Activated naive CD4-positive, alpha-beta T cell treated with anti-CD3 and anti-CD28 coated beads for 36 hours (primary cell): ENCODE data around the gene NDUFB10. TPM values are rescaled to one million over a fixed set of nuclear protein-coding genes. Genes with fewer than 3 reads are reported as not detected.

ENCODE experiments used
- CTCF ChIA-PET: fragments of 350-600 bp; sonication (Branson Sonifier 250); formaldehyde crosslinking; loops from one replicate; lab custom pipeline; 2021; ENCODE audit warnings: antibody characterized with exemption; lab: Charles Lee
- DNase-seq: peaks from one replicate; pipeline ENCODE4 v3.0.0-alpha.2; 2020
- H3K27ac Mint-ChIP-seq: one replicate; pipeline ENCODE4 v1.8.0; 2021; ENCODE audit warnings: mild to moderate bottlenecking, mixed read lengths
- H3K27me3 Mint-ChIP-seq: one replicate; pipeline ENCODE4 v1.8.0; 2021; ENCODE audit warnings: low read depth, mixed read lengths
- H3K36me3 Mint-ChIP-seq: one replicate; pipeline ENCODE4 v1.8.0; 2021; ENCODE audit warnings: low read depth, mixed read lengths
- H3K4me1 Mint-ChIP-seq: one replicate; pipeline ENCODE4 v1.8.0; 2021; ENCODE audit warnings: low read depth, mixed read lengths
- H3K4me3 Mint-ChIP-seq: one replicate; pipeline ENCODE4 v1.8.0; 2021; ENCODE audit warnings: mild to moderate bottlenecking, moderate library complexity, mixed read lengths
- H3K9me3 Mint-ChIP-seq: one replicate; pipeline ENCODE4 v1.8.0; 2021; ENCODE audit warnings: mixed read lengths
- intact Hi-C: fragments of 100-400 bp; cut with micrococcal nuclease; formaldehyde crosslinking; loops from one replicate; pipeline ENCODE4 v1.15.1; 2023
- total RNA-seq, 2 experiments: library from RNA; stranded (reverse); gene quantifications; one replicate each; pipeline ENCODE4 v1.2.3, GENCODE V29; 2021

Gene NDUFB10
- total RNA-seq, 2 experiments from 2014 or later: 111 TPM

DNA sequence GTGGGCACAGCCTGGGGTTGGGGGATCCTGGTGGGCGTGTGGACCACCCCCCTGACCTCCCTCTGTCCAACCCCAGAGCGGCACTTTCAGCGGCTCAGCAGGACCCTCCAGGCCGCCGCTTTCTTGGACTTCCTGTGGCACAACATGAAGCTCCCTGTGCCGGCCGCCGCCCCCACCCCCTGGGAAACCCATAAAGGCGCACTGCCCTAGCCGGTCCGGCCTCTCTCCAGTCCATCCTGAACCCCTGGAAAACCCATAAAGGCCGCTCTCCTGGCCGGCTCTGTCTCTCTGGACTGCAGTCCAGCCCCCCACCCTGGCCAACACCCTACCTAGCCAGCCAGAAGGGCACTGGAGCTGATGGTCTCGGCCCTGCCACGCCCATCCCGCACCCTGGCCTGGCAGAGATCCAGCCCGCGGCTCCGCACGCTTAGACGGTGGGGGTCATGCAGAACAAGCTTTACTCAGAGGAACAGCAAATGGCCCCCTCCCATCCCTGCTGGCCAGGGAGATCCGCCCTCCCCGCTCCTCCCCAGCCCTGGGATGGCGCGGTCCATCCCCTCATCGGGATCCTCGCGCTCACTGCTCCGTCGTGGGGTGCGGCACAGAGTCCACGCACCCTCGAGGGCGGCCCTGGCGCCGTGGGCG is 19.3 kb downstream of the NDUFB10 start:
- Mint-ChIP-seq H3K4me1 (peaks cover 2% of the 10 kb centered on the region), H3K4me3 (no peak overlapping the region), H3K36me3 (peaks cover 29% of the 10 kb centered on the region), H3K9me3 (no peaks in the 10 kb centered on the region), H3K27ac (no peak overlapping the region), H3K27me3 (peaks cover 22% of the 10 kb centered on the region)
- CTCF ChIA-PET: no interaction called here
- intact Hi-C loops: no loop called here
- no peak for DNase-seq

DNA sequence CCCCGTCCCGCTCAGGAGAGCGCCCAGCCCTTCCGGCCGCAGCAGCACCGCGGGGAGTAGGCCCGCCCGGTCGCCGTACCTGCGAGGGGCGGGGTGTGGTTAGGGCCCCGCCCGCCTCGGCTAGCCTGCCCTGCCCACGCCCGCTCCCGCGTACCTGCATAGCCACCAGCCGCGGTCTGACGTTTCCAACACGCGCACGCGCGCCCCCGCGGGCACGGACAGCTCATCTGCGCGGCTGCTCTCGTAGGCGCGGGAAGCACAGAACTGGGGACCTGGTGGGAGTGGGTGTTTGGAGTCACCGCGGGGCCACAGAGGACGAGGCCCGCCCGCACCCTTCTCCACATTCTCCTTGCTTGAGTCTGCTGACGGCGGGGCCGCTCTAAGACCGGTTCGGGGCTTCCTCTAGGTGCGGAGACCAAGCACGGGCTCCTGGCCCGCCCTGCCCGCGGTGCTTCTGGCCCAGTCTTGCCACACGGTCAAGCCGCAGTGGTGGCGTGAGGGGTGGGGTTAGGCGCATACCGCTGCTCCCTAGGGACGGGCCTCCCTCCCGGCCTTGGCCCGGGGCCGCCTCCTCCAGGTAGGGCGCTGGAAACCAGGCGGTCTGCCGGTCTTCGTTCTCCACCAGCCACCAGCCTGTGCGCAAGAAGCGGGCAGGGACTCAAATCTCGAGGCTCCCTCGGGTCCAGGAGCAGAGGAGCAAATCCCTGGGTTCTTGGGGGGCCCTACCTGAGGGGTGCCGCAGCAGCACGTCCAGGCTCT is 20.1 kb downstream of the NDUFB10 start:
- Mint-ChIP-seq H3K27me3 (peaks cover 22% of the 10 kb centered on the region), H3K9me3 (no peaks in the 10 kb centered on the region), H3K27ac (no peak overlapping the region), H3K4me3 (no peak overlapping the region), H3K36me3 (peaks cover 24% of the 10 kb centered on the region), H3K4me1 (peaks cover 2% of the 10 kb centered on the region)
- no peak for DNase-seq
- intact Hi-C loops: no loop called here
- CTCF ChIA-PET: no interaction called here

DNA sequence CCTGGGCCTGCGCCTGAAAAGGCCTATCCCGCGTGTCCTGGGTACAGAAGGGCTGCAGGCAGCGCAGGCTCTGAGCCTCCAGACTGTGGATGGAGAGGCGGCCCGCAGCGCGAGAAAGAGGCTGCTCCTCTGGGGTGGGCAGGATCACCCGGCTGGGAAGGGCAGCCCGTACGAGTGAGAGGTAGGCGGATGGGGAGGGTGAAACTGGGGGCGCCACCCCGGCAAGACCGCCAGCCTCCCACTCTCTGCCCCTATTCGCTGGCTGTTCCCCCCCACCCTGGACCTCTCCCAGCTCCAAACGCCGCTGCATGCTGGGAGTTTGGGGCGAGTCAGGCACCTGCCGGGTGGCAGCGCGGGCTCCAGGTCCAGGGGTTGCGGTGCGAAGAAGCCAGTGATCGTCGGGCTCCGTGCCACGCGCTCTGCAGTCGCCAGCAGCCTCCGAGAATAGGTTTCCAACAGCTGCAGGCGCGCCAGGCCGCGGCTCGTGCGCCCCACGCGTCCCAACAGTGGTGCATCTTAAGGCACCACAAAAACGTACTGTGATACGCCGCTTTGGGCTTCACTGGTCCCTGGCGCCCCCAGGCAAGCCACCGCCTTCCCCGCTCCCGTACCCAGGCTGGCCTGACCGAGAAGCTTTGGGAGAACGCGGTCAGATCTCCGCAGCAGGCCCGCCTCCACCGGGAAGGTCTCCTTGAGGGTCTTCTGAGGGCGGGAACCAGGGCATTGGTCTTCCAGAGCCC is 20.9 kb downstream of the NDUFB10 start:
- Mint-ChIP-seq H3K27ac (no peak overlapping the region), H3K4me1 (peaks cover 9% of the 10 kb centered on the region), H3K27me3 (peaks cover 22% of the 10 kb centered on the region), H3K9me3 (no peaks in the 10 kb centered on the region), H3K4me3 (no peak overlapping the region), H3K36me3 (peaks cover 18% of the 10 kb centered on the region)
- CTCF ChIA-PET: no interaction called here
- no peak for DNase-seq
- intact Hi-C loops: no loop called here

DNA sequence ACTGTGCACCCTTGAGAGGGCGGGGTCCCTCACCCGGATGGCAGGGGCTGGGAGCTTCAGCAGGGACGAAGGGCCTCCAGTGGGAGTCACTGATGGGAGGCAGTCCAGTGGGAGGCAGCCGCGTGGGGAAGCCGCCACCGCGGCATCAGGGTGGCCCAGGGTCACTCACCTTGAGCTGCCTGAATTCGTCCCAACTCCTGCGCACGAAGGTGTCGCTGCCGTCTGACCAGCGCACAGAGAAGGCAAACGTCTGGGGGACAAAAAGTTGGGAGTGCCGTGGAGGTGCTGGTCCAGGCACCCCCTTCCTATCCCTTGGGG is 21.4 kb downstream of the NDUFB10 start:
- no peak for DNase-seq
- CTCF ChIA-PET: no interaction called here
- Mint-ChIP-seq H3K4me3 (no peak overlapping the region), H3K27ac (no peak overlapping the region), H3K27me3 (peaks cover 22% of the 10 kb centered on the region), H3K36me3 (peaks cover 16% of the 10 kb centered on the region), H3K4me1 (peaks cover 10% of the 10 kb centered on the region), H3K9me3 (no peaks in the 10 kb centered on the region)
- intact Hi-C loops: no loop called here

DNA sequence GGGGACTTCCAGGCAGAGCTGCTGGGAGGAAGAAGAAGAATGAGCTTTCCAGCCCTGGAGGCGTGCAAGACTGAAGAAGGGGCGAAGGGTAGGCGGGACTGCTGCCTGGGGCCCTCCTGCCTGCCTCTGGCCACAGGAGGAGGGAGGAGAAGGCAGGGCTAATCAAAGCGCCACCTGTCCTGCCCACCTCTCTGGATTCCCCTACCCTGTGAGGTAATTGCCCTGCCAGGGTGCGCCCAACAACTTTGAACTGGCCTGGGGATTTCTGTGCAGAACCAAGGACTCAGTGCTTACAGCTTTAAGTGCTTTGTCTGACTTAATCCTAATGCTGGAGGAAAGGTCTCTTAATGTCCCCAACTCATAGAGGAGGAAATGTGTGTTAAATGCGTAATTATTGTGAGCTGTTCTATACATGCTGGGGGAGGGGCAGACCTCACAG is 22.1 kb downstream of the NDUFB10 start, which contains the start of gene NOXO1:
Gene NOXO1 (minus strand): TSS at position 72 of the 439 bp plus-strand sequence. CDS start 290 bp downstream, outside the sequence.
- no peak for DNase-seq
- H3K27ac Mint-ChIP-seq: no peak within 1 kb of the TSS
- H3K4me3 Mint-ChIP-seq: no peak within 1 kb of the TSS
- no peaks in the 10 kb centered on the region for H3K9me3 Mint-ChIP-seq
- CTCF ChIA-PET: interaction anchor here (1.4 kb wide), 1 partner anchor 9 kb away, joined by 4 read pairs; no protein-coding TSS in a partner anchor
- H3K36me3 Mint-ChIP-seq: peaks cover 12% of the 10 kb centered on the region
- peaks cover 10% of the 10 kb centered on the region for H3K4me1 Mint-ChIP-seq
- intact Hi-C loops: no loop called here
- peaks cover 22% of the 10 kb centered on the region for H3K27me3 Mint-ChIP-seq

DNA sequence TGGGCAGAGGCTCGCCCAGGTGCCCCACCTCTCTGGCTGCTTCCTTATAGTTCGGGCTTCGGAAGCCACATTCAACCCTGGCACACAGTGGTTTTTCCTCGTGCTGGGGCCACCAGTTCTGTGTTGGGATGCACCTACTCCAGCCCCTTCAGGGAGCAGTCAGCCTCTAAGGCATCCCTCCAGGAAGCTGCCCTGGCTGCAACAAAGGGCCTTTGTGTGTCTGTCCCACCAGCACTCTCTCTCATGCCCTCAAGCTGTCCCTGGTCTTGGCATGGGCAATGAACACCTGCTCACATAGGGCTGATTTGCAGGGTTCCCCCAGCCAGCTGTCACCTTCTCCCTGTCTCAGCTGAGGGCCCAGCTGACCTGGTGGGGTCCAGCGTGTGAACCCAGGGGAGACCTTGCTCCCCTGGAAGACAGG is 22.7 kb downstream of the NDUFB10 start:
- CTCF ChIA-PET: interaction anchor here (0.7 to 1.4 kb wide), 2 partner anchors 9 to 32 kb away, joined by 4 read pairs; no protein-coding TSS in a partner anchor
- H3K9me3 Mint-ChIP-seq: no peaks in the 10 kb centered on the region
- H3K4me3 Mint-ChIP-seq: no peak overlapping the region
- peaks cover 18% of the 10 kb centered on the region for H3K36me3 Mint-ChIP-seq
- peaks cover 22% of the 10 kb centered on the region for H3K27me3 Mint-ChIP-seq
- H3K4me1 Mint-ChIP-seq: peaks cover 10% of the 10 kb centered on the region
- DNase-seq: no peak
- intact Hi-C loops: no loop called here
- H3K27ac Mint-ChIP-seq: no peak overlapping the region

DNA sequence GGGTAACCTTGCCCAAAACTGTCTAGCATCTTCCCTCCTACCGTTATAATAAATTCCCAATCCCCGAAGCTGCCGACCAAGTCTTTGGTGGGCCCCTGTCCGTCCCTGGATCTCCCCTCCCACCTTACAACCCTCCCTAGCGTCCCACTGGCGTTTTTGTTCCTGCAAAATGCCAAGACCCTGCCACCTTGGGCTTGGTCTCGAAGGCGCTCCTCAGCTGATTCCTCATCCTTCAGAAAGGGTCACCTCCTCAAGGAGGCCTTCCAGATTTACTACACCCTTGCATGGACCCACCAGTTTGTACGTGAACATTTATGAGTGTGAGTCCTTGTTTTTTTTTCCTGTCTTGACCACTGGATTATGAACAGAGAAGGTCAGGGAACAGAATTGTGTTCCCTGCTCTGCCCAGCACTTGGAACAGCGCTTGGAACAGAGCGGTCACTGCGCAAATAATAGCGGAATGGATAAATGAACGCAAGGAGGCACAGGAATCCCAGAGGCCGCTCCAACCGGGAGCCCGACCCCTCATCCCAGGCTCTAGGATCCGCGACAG is 23.7 kb downstream of the NDUFB10 start:
- no peak overlapping the region for H3K27ac Mint-ChIP-seq
- peak overlapping the region; percentile 80 for H3K4me3 Mint-ChIP-seq
- H3K27me3 Mint-ChIP-seq: peaks cover 22% of the 10 kb centered on the region
- no peaks in the 10 kb centered on the region for H3K9me3 Mint-ChIP-seq
- peaks cover 10% of the 10 kb centered on the region for H3K4me1 Mint-ChIP-seq
- peaks cover 15% of the 10 kb centered on the region for H3K36me3 Mint-ChIP-seq
- intact Hi-C loops: no loop called here
- CTCF ChIA-PET: interaction anchor here (0.7 to 1.4 kb wide), 3 partner anchors 7 to 31 kb away, joined by 3 to 4 read pairs (median 4); no protein-coding TSS in a partner anchor
- no peak for DNase-seq

DNA sequence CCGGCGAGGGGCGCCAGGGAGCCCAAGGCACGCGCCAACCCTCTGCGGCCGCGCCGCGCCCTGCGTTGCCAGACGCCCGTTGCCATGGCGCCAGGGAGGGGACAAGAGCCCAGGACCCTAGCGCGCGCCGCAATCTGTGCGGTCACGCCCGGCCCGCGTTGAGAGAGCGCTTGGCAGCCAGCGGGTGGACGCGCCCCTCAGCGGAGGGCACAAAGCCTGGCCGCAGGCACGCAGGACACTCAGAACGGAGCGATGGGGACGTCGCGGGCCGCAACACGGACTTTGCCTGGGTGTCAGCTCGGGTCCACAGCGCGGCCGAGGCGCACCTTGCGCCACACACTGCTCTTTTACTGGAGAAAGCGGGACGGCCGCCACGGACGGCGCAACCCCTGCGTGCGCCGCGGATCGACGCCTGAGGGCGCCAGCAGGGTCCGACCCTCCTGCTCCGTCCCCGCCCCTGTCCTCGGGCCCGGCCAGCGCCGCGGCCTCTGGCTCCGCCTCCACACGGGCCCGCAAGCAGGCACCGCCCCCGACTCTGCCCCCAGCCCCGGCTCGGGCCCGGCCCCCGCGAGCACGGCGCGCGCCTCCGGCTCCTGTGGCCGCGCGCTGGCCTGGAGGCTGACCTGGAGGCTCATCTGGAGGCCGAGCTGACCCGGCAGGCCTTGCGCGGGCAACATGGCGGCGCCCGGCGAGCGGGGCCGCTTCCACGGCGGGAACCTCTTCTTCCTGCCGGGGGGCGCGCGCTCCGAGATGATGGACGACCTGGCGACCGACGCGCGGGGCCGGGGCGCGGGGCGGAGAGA is 24.4 kb downstream of the NDUFB10 start, which contains the start of gene GFER:
Gene GFER (plus strand): TSS at position 650 of the 803 bp plus-strand sequence. CDS start 26 bp downstream, at position 676.
- DNase-seq: peak; percentile 74
- intact Hi-C loops: loop anchor here (1.0 to 2.0 kb wide), 2 partner anchors 12 to 19 kb away; partner anchors contain the start of gene RPS2
- CTCF ChIA-PET: interaction anchor here (0.9 kb wide), 1 partner anchor 20 kb away, joined by 3 read pairs; no protein-coding TSS in a partner anchor
- H3K4me1 Mint-ChIP-seq: peaks cover 10% of the 10 kb centered on the region
- peaks cover 11% of the 10 kb centered on the region for H3K36me3 Mint-ChIP-seq
- H3K9me3 Mint-ChIP-seq: no peaks in the 10 kb centered on the region
- H3K27ac Mint-ChIP-seq: no peak within 1 kb of the TSS
- peak within 1 kb of the TSS; percentile 80 for H3K4me3 Mint-ChIP-seq
- H3K27me3 Mint-ChIP-seq: peaks cover 26% of the 10 kb centered on the region

DNA sequence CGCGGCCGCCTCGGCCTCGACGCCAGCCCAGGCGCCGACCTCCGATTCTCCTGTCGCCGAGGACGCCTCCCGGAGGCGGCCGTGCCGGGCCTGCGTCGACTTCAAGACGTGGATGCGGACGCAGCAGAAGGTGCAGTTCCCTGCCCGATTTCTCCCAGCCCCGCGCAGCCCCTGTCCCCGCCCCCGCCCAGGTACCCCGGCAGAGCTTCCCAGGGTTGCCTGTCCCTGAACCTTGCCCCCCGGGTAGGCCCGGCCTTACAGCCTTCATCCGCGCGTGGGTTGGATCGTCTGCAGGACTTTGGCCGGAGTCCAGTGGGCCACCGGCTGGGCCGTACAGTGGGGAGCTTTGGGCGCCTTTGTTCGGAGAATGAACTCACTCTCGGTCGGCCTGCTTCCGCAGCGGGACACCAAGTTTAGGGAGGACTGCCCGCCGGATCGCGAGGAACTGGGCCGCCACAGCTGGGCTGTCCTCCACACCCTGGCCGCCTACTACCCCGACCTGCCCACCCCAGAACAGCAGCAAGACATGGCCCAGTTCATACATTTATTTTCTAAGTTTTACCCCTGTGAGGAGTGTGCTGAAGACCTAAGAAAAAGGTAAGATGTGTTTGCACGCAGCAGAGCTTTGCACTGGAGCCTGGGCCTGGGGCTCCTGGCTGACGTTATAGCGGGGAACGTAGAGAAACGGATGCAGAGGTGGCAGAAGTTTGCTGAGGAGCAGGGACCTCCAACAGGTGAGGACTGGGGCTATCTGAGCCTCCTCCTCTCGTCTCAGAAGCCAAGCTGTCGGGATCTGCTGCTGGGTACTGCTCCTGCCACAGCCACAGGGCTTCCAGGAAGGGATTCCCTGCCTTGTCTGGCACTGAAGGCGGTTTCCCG is 25.2 kb downstream of the NDUFB10 start:
- intact Hi-C loops: loop anchor here (1.0 to 2.0 kb wide), 2 partner anchors 13 to 20 kb away; partner anchors contain the start of gene RPS2

DNA sequence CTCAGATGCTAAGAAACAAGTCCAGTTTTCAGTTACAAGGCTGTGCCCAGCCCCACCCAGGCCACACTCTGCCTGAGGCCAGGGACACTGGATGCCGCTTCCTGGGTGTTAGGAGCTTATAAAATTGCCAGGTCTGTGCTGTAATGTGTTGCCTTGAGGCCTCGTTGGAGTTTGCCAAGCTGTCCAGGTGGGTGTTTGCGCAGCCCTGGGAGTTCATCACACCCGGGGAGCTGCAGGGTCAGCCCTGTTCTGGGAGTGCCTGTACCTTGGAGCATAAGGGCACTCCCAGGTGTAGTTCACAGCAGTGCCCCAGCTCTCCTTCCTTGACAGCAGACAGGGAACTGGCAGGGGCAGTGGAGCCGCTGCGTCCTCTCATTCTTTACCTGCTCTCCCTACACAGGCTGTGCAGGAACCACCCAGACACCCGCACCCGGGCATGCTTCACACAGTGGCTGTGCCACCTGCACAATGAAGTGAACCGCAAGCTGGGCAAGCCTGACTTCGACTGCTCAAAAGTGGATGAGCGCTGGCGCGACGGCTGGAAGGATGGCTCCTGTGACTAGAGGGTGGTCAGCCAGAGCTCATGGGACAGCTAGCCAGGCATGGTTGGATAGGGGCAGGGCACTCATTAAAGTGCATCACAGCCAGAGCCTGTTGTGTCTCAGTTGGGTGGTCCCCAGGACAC is 26.3 kb downstream of the NDUFB10 start:
- intact Hi-C loops: loop anchor here (2.0 kb wide), 1 partner anchor 21 kb away; the partner anchor contains the start of gene RPS2
- Mint-ChIP-seq H3K4me1 (peaks cover 15% of the 10 kb centered on the region), H3K4me3 (peak overlapping the region; percentile 80), H3K27me3 (peaks cover 35% of the 10 kb centered on the region), H3K27ac (no peak overlapping the region), H3K36me3 (peaks cover 9% of the 10 kb centered on the region), H3K9me3 (no peaks in the 10 kb centered on the region)
- no peak for DNase-seq
- CTCF ChIA-PET: interaction anchor here (0.7 to 2.7 kb wide), 3 partner anchors 10 to 45 kb away, joined by 3 to 9 read pairs (median 4); no protein-coding TSS in a partner anchor

More for the DNA sequence above, 25.2 kb downstream of the NDUFB10 start:
- peak overlapping the region; percentile 80 for H3K4me3 Mint-ChIP-seq
- H3K9me3 Mint-ChIP-seq: no peaks in the 10 kb centered on the region
- H3K36me3 Mint-ChIP-seq: peaks cover 9% of the 10 kb centered on the region
- CTCF ChIA-PET: interaction anchor here (0.7 to 1.0 kb wide), 3 partner anchors 9 to 44 kb away, joined by 3 to 4 read pairs (median 3); no protein-coding TSS in a partner anchor
- no peak for DNase-seq
- H3K27ac Mint-ChIP-seq: no peak overlapping the region
- peaks cover 34% of the 10 kb centered on the region for H3K27me3 Mint-ChIP-seq
- peaks cover 12% of the 10 kb centered on the region for H3K4me1 Mint-ChIP-seq
